HepG2 (cell line): ENCODE measurements around the gene TCF7L2. TPM values are rescaled to one million over a fixed set of nuclear protein-coding genes. Genes with fewer than 3 reads are reported as not detected.

Experiments used
- CCDC6 ChIP-seq: sonication (generic); formaldehyde crosslinking; IDR thresholded peaks from 2 replicates; pipeline ENCODE4 v1.8.1; 2022; ENCODE audit warnings: mild to moderate bottlenecking, missing genetic modification reagents, moderate library complexity
- CENPX ChIP-seq: sonication (generic); formaldehyde crosslinking; IDR thresholded peaks from 2 replicates; pipeline ENCODE4 v1.9.0; 2021; ENCODE audit warnings: mild to moderate bottlenecking, missing genetic modification reagents, moderate library complexity
- MXI1 ChIP-seq: IDR thresholded peaks from 3 replicates; pipeline ENCODE4 v1.6.1; 2012; ENCODE audit warnings: low read depth, low read length, inconsistent platforms, borderline replicate concordance
- MYNN ChIP-seq: sonication (generic); formaldehyde crosslinking; IDR thresholded peaks from 2 replicates; pipeline ENCODE4 v1.4.0; 2020; ENCODE audit warnings: mild to moderate bottlenecking, low read depth, missing genetic modification reagents
- NFRKB ChIP-seq: fragments of 450-650 bp; IDR thresholded peaks from 2 replicates; pipeline ENCODE4 v1.6.1; 2017
- NR2C2 ChIP-seq: sonication (generic); formaldehyde crosslinking; IDR thresholded peaks from 2 replicates; pipeline ENCODE4 v1.4.0; 2020; ENCODE audit warnings: missing genetic modification reagents, mild to moderate bottlenecking, moderate library complexity, borderline replicate concordance
- PHF20 ChIP-seq: sonication (generic); formaldehyde crosslinking; IDR thresholded peaks from 2 replicates; pipeline ENCODE4 v1.5.0; 2020; ENCODE audit warnings: mild to moderate bottlenecking, missing genetic modification reagents
- PITX1 ChIP-seq: sonication (generic); formaldehyde crosslinking; IDR thresholded peaks from 2 replicates; pipeline ENCODE4 v1.5.1; 2020; ENCODE audit warnings: mild to moderate bottlenecking, missing genetic modification reagents
- SOX6 ChIP-seq, 2 experiments: fragments of 450-650 bp in 1 of 2; sonication (generic) in 1 of 2; formaldehyde crosslinking in 1 of 2; IDR thresholded peaks; 2 replicates each; pipeline versions ENCODE4 v1.4.0 to v1.6.1; 2017 to 2020; ENCODE audit warnings: antibody characterized with exemption in 1 of 2, mild to moderate bottlenecking in 1 of 2, missing genetic modification reagents in 1 of 2
- TERF1 ChIP-seq: sonication (generic); formaldehyde crosslinking; IDR thresholded peaks from 2 replicates; pipeline ENCODE4 v1.8.0; 2022; ENCODE audit warnings: mild to moderate bottlenecking, missing genetic modification reagents, moderate library complexity
- ZBTB38 ChIP-seq: sonication (generic); formaldehyde crosslinking; IDR thresholded peaks from 2 replicates; pipeline ENCODE4 v1.5.1; 2020; ENCODE audit warnings: mild to moderate bottlenecking, missing genetic modification reagents
- ZNF20 ChIP-seq: sonication (generic); formaldehyde crosslinking; IDR thresholded peaks from 2 replicates; pipeline ENCODE4 v1.4.0; 2020; ENCODE audit warnings: mild to moderate bottlenecking, moderate library complexity, missing genetic modification reagents
- ZNF432 ChIP-seq: sonication (generic); formaldehyde crosslinking; IDR thresholded peaks from 2 replicates; pipeline ENCODE4 v1.5.0; 2020; ENCODE audit warnings: missing genetic modification reagents, mild to moderate bottlenecking, borderline replicate concordance
- ZNF646 ChIP-seq: sonication (generic); formaldehyde crosslinking; IDR thresholded peaks from 2 replicates; pipeline ENCODE4 v1.9.0; 2021; ENCODE audit warnings: mild to moderate bottlenecking, missing genetic modification reagents
- polyA plus RNA-seq, 8 experiments: library from polyadenylated mRNA; depleted of rRNA in 3 of 8; stranded (reverse) in 7 of 8; unstranded in 1 of 8; fragments of >200 nt; fragmentation: Illumina TruSeq in 4 of 8; extraction: Trizol in 4 of 8; gene quantifications; 2 replicates each; pipeline versions ENCODE4 v1.2.1 to v1.2.3, GENCODE V29; 2011 to 2016; ENCODE audit warnings: low read depth in 4 of 8, missing spikeins in 1 of 8, mixed read lengths in 1 of 8; ENCODE audit not compliant: insufficient read depth in 1 of 8
- total RNA-seq, 5 experiments: library from RNA; depleted of rRNA; stranded (reverse); fragments of >200 nt; fragmentation: Illumina TruSeq; extraction: Trizol; gene quantifications; 2 replicates each; pipeline ENCODE4 v1.2.3, GENCODE V29; 2016; ENCODE audit warnings: low read depth in 1 of 5
- TF ChIP-seq, protein P1 (sequence below): sonication (generic); formaldehyde crosslinking; IDR thresholded peaks from 2 replicates; pipeline ENCODE4 v1.4.0; 2020; ENCODE audit warnings: missing genetic modification reagents
- TF ChIP-seq, protein P2 (sequence below): sonication (generic); formaldehyde crosslinking; IDR thresholded peaks from 2 replicates; pipeline ENCODE4 v1.4.0; 2020; ENCODE audit warnings: mild to moderate bottlenecking, missing genetic modification reagents

Gene TCF7L2
- total and polyA plus RNA-seq, 2 of the 13 experiments (the other 11 are each of a cell fraction or from before 2014, with no cell fraction given) = 3.9 to 13.7 TPM

DNA sequence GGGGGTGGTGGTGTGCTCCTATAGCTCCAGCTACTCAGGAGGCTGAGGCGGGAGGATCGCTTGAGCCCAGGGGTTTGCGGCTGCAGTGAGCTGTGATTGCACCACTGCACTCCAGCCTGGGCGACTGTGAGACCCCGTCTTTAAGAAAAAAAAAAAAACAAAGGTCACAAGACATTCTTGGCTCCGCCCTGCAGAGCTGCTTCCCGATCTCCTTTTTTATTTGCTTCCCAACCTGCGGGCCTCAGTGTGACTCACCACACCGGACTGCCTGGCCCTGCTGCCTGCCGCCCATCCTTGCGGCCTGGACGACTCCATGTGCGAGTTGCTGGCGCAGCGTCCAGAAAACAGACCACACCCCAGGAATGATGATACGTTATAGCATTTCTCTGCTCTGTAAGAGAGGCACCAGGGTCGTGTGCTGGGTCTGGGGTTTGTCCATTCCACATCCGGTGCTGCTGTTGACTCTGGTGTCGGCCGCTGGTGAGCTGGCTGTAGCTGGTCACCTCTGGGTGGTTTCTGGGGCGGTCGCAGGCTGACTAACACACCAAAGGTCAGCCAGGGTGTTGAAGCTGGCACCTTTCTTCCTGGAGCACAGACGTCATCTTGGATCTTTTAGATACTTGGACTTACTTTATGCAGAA is 123.6 kb downstream of the TCF7L2 start (continued):
- TF ChIP-seq SOX6 (IDR thresholded peaks at IDR 0.05) (no peak), SOX6 (CRISPR knock-in tag; IDR thresholded peaks at IDR 0.05) (peak; percentile 81), NR2C2 (CRISPR knock-in tag) (peak; percentile 40; the same call in 1 of the 2 replicates), MXI1 (peak; percentile 85; the same call in 1 of the 3 replicates), CCDC6 (CRISPR knock-in tag) (no peak), ZNF432 (no peak), NFRKB (no peak), PITX1 (CRISPR knock-in tag) (0 out of 2 replicates have a peak, but pooled peaks have one; percentile 39), TERF1 (no peak), ZNF20 (no peak), ZNF646 (CRISPR knock-in tag) (no peak), CENPX (CRISPR knock-in tag) (no peak), PHF20 (CRISPR knock-in tag) (no peak), ZBTB38 (CRISPR knock-in tag) (peak; percentile 84), MYNN (CRISPR knock-in tag) (no peak)
- TF ChIP-seq, protein P1, sequence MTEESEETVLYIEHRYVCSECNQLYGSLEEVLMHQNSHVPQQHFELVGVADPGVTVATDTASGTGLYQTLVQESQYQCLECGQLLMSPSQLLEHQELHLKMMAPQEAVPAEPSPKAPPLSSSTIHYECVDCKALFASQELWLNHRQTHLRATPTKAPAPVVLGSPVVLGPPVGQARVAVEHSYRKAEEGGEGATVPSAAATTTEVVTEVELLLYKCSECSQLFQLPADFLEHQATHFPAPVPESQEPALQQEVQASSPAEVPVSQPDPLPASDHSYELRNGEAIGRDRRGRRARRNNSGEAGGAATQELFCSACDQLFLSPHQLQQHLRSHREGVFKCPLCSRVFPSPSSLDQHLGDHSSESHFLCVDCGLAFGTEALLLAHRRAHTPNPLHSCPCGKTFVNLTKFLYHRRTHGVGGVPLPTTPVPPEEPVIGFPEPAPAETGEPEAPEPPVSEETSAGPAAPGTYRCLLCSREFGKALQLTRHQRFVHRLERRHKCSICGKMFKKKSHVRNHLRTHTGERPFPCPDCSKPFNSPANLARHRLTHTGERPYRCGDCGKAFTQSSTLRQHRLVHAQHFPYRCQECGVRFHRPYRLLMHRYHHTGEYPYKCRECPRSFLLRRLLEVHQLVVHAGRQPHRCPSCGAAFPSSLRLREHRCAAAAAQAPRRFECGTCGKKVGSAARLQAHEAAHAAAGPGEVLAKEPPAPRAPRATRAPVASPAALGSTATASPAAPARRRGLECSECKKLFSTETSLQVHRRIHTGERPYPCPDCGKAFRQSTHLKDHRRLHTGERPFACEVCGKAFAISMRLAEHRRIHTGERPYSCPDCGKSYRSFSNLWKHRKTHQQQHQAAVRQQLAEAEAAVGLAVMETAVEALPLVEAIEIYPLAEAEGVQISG (CRISPR knock-in tag) = peak; percentile 70
- TF ChIP-seq, protein P2, sequence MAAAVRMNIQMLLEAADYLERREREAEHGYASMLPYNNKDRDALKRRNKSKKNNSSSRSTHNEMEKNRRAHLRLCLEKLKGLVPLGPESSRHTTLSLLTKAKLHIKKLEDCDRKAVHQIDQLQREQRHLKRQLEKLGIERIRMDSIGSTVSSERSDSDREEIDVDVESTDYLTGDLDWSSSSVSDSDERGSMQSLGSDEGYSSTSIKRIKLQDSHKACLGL = no peak
